Caki2 (cell line): ENCODE measurements around the gene ELP2. TPM values are rescaled to one million over a fixed set of nuclear protein-coding genes. Genes with fewer than 3 reads are reported as not detected.
"Not testable (repeated sequence)": the region's sequence is repeated elsewhere in the genome, so short reads cannot be mapped to it uniquely, and the experiment has no call there.

ENCODE experiments used
- DNase-seq: peaks from one replicate; pipeline ENCODE4 v3.0.0-alpha.2; 2015; ENCODE audit warnings: low read depth
- in situ Hi-C: cut with HindIII; loops from 2 replicates; pipeline ENCODE4 v1.10.0; 2016; ENCODE audit warnings: low sequenced_read_pairs, low pct_unique_long_range_greater_than_20kb, mixed read lengths
- total RNA-seq: library from RNA; depleted of rRNA; stranded (reverse); fragments of >200 nt; shearing (Covaris generic); gene quantifications from 2 replicates; pipeline ENCODE4 v1.2.3, GENCODE V29; 2014; ENCODE audit warnings: low replicate concordance

Gene ELP2
- total RNA-seq, 1 experiment from 2014 or later: 91.0 TPM

GRCh38 chr18:36149514-36150289 lies 20.0 kb downstream of the ELP2 start:
- in situ Hi-C loops: no loop called here
- DNase-seq: no peak

GRCh38 chr18:36152781-36153180 lies 23.1 kb downstream of the ELP2 start:
- in situ Hi-C loops: no loop called here
- DNase-seq: no peak

- DNase-seq: peak; percentile 81
- in situ Hi-C loops: no loop called here
Observed at GRCh38 chr18:36153203-36153602, 23.5 kb downstream of the ELP2 start.

GRCh38 chr18:36153771-36154170 lies 24.1 kb downstream of the ELP2 start:
- in situ Hi-C loops: no loop called here
- no peak for DNase-seq

GRCh38 chr18:36155851-36156757 lies 26.4 kb downstream of the ELP2 start:
- in situ Hi-C loops: no loop called here
- DNase-seq: no peak

GRCh38 chr18:36157441-36157840 lies 27.7 kb downstream of the ELP2 start:
- in situ Hi-C loops: no loop called here
- no peak for DNase-seq

GRCh38 chr18:36158266-36158867 lies 28.7 kb downstream of the ELP2 start:
- in situ Hi-C loops: no loop called here
- peak; percentile 20 for DNase-seq

- no peak for DNase-seq
- in situ Hi-C loops: no loop called here
Observed at GRCh38 chr18:36160959-36161371, 31.3 kb downstream of the ELP2 start.

GRCh38 chr18:36162981-36163380 lies 33.3 kb downstream of the ELP2 start:
- DNase-seq: no peak
- in situ Hi-C loops: no loop called here

- no peak for DNase-seq
- in situ Hi-C loops: no loop called here
Observed at GRCh38 chr18:36167692-36168218, 38.1 kb downstream of the ELP2 start.

GRCh38 chr18:36168296-36168695 lies 38.6 kb downstream of the ELP2 start:
- in situ Hi-C loops, DNase-seq: not testable (repeated sequence)

- in situ Hi-C loops: no loop called here
- DNase-seq: no peak
Observed at GRCh38 chr18:36169938-36170337, 40.2 kb downstream of the ELP2 start.

- DNase-seq: no peak
- in situ Hi-C loops: no loop called here
Observed at GRCh38 chr18:36175481-36175880, 45.8 kb downstream of the ELP2 start.

- in situ Hi-C loops: no loop called here
- no peak for DNase-seq
Observed at GRCh38 chr18:36176177-36176584, 46.5 kb downstream of the ELP2 start.

GRCh38 chr18:36176711-36177110 lies 47.0 kb downstream of the ELP2 start:
- in situ Hi-C loops: no loop called here
- no peak for DNase-seq

- in situ Hi-C loops: no loop called here
- no peak for DNase-seq
Observed at GRCh38 chr18:36177913-36178312, 48.2 kb downstream of the ELP2 start.

- no peak for DNase-seq
- in situ Hi-C loops: no loop called here
Observed at GRCh38 chr18:36179562-36180355, 50.1 kb downstream of the ELP2 start.

- in situ Hi-C loops: no loop called here
- no peak for DNase-seq
Observed at GRCh38 chr18:36181441-36181840, 51.7 kb downstream of the ELP2 start.
